ENCODE results near the gene TRPC3.
"Not testable (repeated sequence)": the region's sequence is repeated elsewhere in the genome, so short reads cannot be mapped to it uniquely, and the experiment has no call there.

Gene TRPC3

DNA sequence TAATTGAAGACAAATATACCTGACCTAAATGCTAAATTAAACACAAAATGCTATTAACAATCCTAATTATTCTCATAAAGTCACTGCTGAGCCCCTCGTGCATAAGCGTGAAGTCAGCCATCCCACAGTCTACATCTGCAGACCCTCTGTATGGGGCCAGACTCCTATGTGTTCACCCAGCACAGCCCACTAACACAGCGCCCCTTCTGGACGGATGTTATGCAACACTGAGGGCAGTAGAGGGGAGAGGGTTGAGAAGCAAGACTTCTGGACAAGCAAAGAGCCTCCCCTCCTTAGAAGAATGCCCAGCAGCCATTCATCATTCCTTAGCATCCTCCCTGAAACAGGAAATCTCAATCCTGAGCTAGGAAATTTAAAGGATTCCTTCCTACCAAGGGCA, 7.9 kb downstream of the TRPC3 start:
- DNase-seq = peak; percentile 11

DNA sequence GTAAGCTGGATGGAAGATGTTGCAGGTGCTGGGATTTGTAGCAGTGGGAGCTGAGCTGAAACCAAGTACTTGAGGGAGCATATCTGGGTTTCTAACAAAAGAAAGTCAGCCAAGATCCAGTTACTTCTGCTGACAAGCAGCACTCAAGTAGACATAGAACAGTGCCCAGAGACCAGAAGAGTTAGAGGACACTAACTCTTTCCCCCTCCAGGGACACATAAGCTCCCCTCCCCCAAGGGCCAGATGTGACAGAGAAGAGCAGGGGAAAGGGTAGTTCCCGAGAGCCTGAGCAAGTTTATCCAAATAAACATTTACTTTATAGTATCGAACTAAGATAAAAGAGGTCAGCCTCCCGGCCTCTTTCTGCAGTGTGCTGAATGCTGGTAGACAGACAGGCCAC, 12.2 kb downstream of the TRPC3 start:
- no peak for DNase-seq

DNA sequence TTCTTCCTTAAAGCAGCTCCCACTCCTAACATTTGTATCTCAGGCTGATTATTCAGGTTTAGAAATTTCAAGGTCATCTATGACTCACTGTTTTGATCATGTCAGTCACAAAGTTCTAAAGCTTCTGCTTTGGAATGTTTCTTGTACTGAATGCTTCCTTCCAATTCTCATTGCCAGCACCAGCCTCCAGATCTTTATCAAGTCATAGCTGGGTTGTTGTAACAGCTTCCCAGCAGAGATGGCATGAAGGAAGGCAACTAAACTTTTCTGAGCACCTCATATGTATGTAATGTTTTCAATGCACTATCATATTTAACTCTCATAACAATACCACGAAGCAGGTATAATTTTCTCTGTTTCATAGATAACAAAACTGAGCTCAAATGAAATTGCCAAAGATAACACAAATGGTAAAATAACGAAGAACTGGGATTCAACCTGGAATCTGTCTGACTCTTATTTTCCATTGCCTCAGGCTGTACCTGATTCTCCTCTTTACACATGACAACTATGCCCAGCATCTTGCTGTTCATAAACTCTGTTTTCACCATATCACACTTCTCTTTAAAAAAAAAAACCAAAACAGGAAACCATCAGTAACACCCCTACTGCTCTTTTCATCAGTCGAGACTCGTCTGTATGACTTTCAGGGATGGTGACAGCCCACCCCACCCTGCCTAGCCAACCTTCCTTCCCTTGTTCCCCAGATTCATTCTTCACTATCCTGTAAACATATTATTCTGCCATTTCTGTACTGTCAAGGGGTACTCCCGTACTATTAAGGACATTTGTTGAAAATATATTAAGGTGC, 13.4 kb downstream of the TRPC3 start:
- DNase-seq = no peak

DNA sequence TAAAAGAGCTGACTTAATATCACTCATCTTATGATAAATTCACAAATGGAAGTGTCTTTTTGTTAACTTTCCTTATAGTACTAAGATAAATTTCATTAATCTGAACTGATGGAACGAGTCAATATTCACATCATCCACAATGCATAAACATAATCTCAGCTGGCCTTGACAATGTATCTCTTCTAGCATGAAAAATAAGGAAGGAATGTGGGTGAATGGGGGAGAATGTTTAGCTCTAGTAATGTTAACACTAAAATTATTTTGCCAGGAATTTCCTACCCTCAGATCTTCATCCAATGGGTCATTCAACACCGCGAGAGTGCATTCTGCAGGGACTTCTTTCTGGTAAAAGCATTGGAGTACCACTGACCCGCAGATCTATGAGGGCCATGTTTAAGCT, 15.8 kb downstream of the TRPC3 start:
- no peak for DNase-seq

DNA sequence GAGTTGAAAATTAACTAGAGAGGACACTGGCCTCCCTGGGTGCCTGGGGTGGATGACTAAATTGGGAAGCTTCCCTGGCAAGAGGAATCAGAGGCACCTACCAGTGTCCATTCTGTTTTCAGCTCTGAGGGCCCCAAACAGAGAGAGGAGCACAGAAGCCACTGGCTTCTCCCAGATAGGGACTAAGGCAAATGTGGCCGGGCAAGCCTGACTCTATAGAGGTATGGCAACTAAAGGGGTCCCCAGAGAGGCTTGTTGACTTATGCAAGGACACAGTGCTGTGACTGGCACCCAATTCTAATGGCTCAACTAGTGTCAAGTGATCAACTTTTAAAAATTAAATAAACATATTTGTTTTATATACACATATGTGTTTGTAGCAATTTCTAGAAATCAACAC, 17.2 kb downstream of the TRPC3 start:
- no peak for DNase-seq

DNA sequence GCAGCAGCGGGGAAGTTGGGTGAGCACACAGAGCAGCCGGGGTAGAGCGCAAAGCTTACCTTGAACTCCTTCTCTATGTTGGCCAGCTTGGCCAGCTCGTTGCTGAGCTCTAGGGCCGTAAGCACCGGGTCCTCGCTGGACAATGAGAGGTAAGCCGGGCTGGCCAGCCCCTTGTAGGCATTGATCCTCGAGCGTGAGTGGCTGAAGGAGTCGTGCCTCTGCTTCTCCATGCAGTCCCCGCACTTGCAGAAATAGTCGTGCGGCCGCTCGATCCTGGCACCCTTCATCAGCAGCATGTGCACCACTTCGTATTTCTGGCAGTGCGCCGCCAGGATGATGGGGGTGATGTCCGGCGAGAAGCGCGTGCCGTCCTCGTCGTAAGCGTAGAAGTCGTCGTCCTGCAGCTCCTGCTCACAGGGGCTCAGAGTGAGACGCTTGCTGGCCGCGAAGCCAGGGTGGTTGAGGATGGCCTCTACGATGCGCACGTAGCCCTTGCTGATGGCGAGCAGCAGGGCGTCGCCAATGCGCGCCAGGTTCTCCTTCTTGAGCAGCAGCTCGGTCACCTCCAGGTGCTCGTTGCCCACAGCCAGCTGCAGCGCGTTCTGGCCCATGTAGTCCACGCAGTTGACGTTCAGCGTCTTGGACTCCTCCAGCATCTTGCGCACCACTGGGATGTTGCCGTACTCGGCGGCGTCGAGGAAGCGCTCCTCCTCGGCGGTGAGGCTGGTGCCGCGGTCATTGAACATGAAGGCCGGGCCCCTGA, 19.5 kb downstream of the TRPC3 start:
- DNase-seq = no peak

DNA sequence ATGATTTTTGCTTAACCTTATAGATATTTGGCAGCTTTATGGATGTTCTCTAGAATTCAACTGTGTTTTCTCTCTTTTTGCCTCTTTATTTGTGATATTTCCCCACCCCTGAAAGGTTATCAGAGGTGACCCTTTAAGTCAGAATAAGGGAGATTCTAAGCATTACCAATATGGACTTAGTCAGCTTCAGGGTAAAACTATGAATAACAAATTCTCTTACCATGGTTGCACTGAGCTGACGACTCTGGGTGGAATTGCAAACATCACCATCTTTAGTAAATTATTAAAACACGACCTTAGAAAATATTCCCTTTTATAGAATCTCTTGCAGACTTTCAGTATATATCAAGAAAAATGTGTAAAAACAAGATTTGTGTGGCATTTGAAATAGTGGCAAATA, 21.6 kb downstream of the TRPC3 start:
- DNase-seq = no peak

DNA sequence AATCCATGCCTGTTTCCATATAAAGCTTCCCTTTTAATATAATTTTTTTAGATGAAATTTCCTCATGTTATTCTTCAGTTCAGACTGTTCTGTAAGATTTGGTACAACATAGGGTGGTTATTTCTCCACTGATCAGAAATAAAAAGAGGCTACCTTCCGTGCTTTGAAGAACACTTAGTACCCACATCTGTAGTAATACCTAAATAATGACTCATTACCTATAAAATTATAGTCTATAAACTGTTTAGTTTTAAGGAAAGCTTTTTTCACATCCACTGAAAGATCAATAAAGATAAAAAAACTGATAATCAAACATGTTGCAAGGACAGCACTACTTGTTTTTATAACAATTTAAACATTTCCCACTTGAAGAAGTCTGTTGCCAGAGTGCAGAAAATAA, 23.9 kb downstream of the TRPC3 start:
- DNase-seq = no peak

DNA sequence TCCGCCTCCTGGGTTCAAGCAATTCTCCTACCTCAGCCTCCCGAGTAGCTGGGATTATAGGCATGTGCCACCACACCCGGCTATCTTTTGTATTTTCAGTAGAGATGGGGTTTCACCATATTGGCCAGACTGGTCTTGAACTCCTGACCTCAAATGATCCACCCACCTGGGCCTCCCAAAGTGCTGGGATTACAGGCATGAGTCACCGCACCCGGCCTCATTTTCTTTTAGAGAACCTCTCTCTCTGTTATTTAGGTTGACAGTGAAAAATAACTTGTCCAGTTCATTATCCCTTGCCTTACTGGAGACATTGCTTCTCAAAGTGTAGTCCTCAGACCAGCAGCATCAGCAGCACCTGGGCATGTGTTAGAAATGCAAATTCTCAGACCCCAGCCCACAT, 25.4 kb downstream of the TRPC3 start:
- DNase-seq = not testable (repeated sequence)

DNA sequence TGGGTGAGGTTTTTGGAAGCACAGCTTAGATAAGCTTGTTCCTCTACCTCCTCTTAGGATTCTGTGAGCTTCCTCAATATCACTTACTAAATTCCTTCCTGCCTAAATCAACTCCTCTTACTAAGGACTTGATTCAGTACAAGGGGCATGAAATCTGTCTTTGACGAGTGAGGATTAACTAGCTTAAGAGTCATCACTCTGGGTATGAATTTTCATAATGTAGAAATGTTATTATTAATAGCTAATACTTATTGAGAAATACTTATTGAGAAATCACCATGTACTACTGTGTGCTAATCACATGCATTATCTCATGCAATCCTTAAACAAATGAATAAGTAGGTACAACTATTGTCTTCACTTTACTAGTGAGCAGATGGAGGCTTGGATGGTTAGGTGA, 28.6 kb downstream of the TRPC3 start:
- no peak for DNase-seq

DNA sequence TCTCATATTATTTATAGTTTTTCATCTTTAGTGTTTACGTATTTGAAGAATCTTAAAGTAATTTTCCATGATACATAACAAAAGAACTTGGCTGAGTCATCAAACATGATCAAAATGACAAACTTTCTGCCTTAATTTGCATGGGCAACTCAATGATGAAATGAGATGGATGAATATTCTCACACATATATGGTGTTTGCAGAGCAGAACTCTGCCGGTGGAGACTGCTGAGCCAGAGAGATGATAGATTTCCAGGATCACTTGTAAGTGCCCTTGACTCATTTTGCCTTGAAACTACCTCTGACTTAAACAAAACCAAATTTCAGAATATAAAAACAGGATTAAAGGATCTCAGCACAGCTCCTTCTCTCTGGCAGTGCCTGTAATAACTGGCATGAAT, 38.2 kb downstream of the TRPC3 start:
- DNase-seq = no peak

DNA sequence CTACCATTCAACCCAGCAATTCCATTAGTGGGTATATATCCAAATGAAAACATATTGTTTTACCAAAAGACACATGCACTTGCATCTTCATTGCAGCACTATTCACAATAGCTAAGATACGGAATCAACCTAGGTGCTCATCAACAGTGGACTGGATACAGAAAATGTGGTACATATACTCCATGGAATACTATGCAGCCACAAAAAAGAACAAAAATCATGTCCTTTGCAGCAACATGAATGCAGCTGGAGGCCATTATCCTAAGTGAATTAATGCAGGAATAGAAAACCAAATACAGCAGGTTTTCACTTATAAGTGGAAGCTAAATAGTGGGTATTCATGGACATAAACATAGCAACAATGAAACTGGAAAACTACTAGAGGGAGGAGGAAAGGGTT, 43.5 kb downstream of the TRPC3 start:
- DNase-seq = no peak

DNA sequence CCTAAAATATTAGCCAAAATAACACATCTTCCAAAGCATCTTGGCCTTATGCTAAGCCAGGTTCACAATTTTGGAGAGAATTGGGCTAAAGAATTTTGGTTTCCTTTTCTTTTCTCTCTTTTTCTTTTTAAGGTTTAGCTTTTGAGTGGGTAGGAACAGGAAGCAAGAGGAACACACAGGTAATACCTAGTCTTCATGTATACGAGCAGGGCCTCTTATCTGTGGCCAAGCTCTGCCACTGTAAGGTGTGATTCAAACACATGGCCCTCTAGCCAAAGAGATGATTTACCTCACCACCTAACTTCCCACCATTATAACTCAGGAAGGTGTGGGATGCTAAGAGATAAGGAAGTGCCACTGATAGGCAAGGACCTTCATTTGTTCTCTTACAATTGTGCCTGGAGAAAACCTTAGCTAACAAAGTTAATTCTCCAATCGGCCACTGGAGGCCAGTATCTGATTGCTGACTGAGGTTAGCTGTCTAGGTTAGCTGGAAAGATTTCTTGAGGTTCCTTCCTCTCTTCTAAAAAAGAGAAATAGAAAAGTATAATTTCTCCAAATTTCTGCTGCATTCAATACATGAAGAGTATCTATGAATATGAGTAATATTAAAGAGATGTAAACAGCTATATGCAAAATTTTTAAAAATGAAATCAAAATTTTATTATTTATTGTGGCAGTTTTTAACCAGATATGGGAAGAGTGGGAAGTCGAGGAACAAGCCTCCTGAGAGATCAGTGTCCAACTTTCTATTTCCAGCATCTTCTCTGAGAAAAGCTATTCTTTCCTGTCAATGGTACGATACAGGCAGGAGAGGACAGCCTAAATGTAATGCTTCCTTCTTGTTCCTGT, 51.5 kb downstream of the TRPC3 start:
- peak; percentile 51 for DNase-seq

DNA sequence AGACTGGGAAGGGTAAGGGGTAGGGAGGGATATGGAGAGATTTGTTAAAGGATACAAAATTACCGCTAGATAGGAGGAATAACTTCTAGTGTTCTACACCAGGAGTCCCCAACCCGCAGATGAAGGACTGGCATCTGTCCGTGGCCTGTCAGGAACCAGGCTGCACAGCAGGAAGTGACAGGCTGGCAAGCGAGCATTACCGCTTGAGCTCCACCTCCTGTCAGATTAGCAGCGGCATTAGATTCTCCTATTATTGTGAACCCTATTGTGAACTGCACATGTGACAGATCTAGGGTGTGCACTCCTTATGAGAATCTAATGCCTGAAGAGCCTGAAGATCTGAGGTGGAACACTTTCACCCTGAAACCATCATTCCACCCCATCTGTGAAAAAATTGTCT, 53.7 kb downstream of the TRPC3 start:
- DNase-seq = no peak

DNA sequence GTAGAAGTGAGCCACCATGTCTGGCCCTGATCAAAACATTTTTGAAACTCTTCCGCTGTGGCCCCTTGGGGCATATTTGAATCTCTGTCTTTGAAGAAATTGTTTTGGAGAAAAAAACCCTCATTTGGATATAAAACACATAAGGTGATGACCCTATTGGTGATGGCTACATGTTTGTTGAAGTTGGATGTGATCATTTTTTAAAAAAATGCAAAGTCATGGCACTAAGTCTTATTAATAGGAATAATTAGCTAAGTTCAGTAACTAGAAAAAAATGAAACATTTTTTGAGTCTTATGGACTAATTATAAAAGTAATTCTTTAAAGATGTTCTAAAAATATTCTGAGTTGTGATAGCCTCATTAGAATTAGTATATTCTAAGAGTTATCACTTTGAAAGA, 63.7 kb downstream of the TRPC3 start:
- no peak for DNase-seq

DNA sequence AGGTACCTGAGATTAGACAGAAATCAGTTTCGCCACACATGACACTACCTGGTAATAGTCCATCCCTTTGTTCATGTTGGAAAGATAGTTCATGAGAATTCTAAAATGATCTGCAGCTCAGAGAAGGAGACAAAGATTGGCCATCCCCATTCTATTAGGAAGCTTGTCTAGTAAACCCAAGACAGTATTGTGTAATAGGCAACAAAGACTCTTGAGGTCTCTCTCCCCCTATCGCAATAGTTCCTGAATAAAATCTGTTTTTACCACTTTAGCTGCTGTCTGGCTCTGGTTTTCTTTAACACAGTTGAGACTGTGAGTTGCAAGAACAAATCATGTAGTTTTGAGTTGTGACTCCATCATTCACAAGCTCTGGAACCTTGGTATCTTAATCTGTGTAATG, 66.7 kb downstream of the TRPC3 start:
- no peak for DNase-seq

DNA sequence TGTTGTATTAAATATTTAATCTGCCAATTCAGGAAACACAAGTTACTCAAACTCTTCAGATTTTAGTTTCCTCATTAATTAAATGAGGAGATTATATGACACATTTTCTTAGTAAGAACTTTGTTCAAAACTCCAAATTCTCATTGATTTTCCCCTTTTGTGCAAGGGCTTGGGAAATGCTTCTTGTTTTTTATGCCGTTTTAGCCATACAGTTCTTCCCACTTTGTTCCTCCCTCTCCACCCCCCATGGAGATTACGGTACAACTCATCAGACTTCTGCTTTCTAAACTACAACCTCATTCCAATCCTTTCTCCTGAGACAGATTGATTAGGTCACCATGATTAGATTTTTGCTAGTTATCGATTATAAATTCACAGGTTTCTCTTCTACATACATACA, 70.7 kb downstream of the TRPC3 start:
- no peak for DNase-seq

DNA sequence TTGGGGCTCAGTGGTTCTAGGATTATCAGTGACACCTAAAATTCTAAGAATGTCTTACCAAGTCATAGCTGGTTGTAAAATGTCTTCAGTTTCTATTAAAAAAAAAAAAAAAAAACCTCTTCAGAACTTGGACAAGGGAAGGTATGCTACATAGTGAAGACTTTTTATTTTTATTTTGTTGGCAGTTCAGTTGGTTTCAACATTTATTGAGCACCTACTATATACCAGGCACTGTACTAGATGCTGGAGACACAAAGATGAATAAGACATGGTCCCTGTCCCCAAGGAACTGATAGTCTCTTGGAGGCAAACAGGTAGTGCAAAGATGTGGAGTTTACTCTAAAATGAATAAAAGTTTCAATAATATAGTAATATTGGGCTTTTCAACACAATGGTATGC, 72.7 kb downstream of the TRPC3 start:
- DNase-seq = no peak

DNA sequence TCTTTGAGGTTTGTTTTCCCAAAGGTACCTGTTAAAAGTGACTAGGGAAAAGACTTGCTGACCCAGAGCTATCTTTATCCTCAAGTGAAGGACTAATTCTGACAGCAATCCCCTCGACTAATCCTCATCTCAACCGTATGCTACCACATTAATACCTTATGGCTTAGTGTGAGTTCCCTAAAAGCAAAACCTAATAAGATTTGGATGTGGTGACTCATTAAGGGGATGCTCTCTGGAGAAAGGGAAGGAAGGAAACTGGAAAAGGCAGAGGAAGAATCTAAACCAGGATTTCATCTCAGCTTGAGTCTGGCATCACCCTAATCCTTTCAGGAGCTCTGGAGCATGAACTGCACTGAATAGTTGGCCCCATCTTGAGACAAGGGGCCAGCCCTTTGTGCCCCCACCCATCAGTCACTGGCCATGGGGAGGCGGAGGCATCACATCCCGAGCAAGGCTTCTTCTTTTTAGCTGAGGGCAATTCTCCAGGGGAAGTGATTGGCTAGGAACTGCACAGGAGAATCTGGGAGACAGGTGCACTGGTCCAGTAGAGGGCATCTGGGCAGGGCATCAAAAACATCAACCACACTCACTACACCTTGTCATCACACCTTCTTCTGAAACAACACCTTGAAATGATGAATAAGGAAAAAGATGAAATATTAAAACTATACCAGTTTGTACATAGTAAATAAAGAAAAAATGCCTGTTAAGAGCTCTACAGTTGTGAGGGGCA, 74.7 kb downstream of the TRPC3 start:
- DNase-seq = no peak

DNA sequence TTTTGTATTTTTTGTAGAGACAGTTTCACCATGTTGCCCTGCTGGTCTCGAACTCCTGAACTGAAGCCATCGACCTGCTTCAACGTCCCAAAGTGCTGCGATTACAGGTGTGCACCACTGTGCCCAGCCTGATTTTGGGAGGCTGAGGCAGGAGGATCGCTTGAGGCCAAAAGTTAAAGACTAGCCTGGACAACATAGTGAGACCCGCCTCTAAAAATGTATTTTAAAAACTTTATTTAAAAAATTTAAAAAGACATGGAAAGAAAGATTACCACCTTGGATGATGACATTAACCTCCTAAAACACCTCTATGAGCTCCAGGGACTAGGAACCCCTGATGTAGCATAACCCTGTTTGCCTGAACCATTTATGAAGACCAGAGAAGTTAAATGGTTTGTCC, 75.8 kb downstream of the TRPC3 start:
- no peak for DNase-seq

DNA sequence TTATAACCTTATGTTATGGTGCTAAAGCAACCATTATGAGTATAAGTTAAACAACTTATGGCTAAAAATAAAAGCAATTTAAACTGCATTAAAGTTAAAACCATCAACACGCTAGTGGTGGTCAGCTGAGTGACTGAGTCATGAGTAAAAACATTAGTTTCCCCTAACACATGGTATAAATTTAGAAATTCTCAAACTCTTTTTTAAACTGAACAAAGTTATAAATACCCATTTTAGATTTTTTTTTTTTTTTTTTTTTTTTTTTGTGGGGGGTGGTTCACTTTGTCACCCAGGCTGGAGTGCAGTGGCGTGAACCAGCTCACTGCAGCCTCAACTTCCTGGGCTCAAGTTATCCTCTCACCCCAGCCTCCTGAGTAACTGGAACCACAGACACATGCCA, 76.2 kb downstream of the TRPC3 start:
- DNase-seq = no peak

DNA sequence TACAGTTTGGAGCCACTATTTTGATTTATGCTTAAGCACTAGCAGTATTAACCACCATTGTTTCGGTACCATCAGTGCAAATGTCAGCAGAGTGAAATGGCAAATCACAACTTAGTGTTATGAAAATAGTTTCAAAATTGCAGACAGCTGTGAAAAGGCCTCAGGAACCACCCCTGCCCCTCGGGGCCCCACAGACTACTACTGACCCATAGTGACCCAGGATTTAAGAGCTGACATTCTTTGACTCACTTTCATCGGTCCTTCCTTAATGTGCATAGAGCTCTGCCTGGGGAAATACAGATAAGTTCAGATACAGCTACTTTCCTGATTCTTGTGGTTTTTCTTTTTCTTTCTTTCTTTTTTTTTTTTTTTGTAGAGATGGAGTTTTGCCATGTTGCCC, 78.3 kb downstream of the TRPC3 start:
- DNase-seq = no peak
